GM19099 (cell line): ENCODE results near the gene DNMBP.

Source experiments
- POLR2A ChIP-seq: IDR thresholded peaks from 3 replicates; pipeline ENCODE4 v1.6.1; 2011; ENCODE audit warnings: low read depth; ENCODE audit not compliant: insufficient read length; ENCODE audit errors: extremely low read depth

Gene DNMBP

GRCh38 chr10:99875473-99875872 lies 134.3 kb downstream of the DNMBP start:
- TF ChIP-seq POLR2A = no peak

- no peak for TF ChIP-seq POLR2A
Observed at GRCh38 chr10:99874341-99875085, 135.2 kb downstream of the DNMBP start.

- TF ChIP-seq POLR2A = no peak
Observed at GRCh38 chr10:99873846-99874245, 135.9 kb downstream of the DNMBP start.

GRCh38 chr10:99872367-99873162 lies 137.2 kb downstream of the DNMBP start:
- no peak for TF ChIP-seq POLR2A

GRCh38 chr10:99870123-99870730 lies 139.5 kb downstream of the DNMBP start:
- no peak for TF ChIP-seq POLR2A

GRCh38 chr10:99869581-99870122 lies 140.1 kb downstream of the DNMBP start:
- no peak for TF ChIP-seq POLR2A

GRCh38 chr10:99860466-99860865 lies 149.3 kb downstream of the DNMBP start:
- no peak for TF ChIP-seq POLR2A

- TF ChIP-seq POLR2A = no peak
Observed at GRCh38 chr10:99859585-99859984, 150.2 kb downstream of the DNMBP start.

- no peak for TF ChIP-seq POLR2A
Observed at GRCh38 chr10:99858849-99859248, 150.9 kb downstream of the DNMBP start.

- no peak for TF ChIP-seq POLR2A
Observed at GRCh38 chr10:99855479-99856071, 154.2 kb downstream of the DNMBP start.

GRCh38 chr10:99854860-99855259 lies 154.9 kb downstream of the DNMBP start:
- TF ChIP-seq POLR2A = no peak

- no peak for TF ChIP-seq POLR2A
Observed at GRCh38 chr10:99853655-99854054, 156.1 kb downstream of the DNMBP start.

- TF ChIP-seq POLR2A = no peak
Observed at GRCh38 chr10:99852481-99853213, 157.1 kb downstream of the DNMBP start.

- TF ChIP-seq POLR2A = no peak
Observed at GRCh38 chr10:99851825-99852224, 157.9 kb downstream of the DNMBP start.

GRCh38 chr10:99850767-99851340 lies 158.9 kb downstream of the DNMBP start:
- TF ChIP-seq POLR2A = no peak
